Measurements from ENCODE around the gene KLHL25.
A peak's percentile ranks its signal among the peaks of the same experiment; 100 is the strongest.

KLHL25 gene
- total RNA-seq, result 13.7 to 27.0 (median 18.0) reads per million in 3 donors

- peak within 1 kb of the TSS; percentile 93 for H3K4me3 ChIP-seq (ENCODE audit: insufficient read depth, low read depth, low read length, poor library complexity, severe bottlenecking)
- no peaks in the 10 kb centered on the region for H3K9me3 ChIP-seq (ENCODE audit: control insufficient read depth, low read length)
- H3K4me1 ChIP-seq (ENCODE audit: control insufficient read depth, insufficient read depth, low read length, poor library complexity, severe bottlenecking), result peaks cover 23% of the 10 kb centered on the region
- no peaks in the 10 kb centered on the region for H3K36me3 ChIP-seq (ENCODE audit: control insufficient read depth, insufficient read depth, low read length)
- DNase-seq, result peak; percentile 89 to 91 (median 90)
- H3K27ac ChIP-seq (ENCODE audit: insufficient read depth, low read length, poor library complexity, severe bottlenecking), result peak within 1 kb of the TSS; percentile 78
- H3K27me3 ChIP-seq (replicated peaks; ENCODE audit: control insufficient read depth, insufficient read depth, low read length, poor library complexity, severe bottlenecking), result no peaks in the 10 kb centered on the region
Observed at GRCh38 chr15:85794598-85795336, at the start of gene KLHL25. TSS of gene KLHL25 (minus strand) at chr15:85794925. CDS start at chr15:85769810, 25,115 bp downstream.

GRCh38 chr15:85840802-85841152 lies 46.1 kb upstream of the KLHL25 start:
- Histone ChIP-seq H3K9me3 (ENCODE audit: control insufficient read depth, low read length) (no peaks in the 10 kb centered on the region), H3K36me3 (ENCODE audit: control insufficient read depth, insufficient read depth, low read length) (no peaks in the 10 kb centered on the region), H3K27ac (ENCODE audit: insufficient read depth, low read length, poor library complexity, severe bottlenecking) (no peak overlapping the region), H3K4me1 (ENCODE audit: control insufficient read depth, insufficient read depth, low read length, poor library complexity, severe bottlenecking) (no peaks in the 10 kb centered on the region), H3K4me3 (ENCODE audit: insufficient read depth, low read depth, low read length, poor library complexity, severe bottlenecking) (peak overlapping the region; percentile 44), H3K27me3 (replicated peaks; ENCODE audit: control insufficient read depth, insufficient read depth, low read length, poor library complexity, severe bottlenecking) (no peaks in the 10 kb centered on the region)
- DNase-seq, result no peak

- Histone ChIP-seq H3K27ac (ENCODE audit: insufficient read depth, low read length, poor library complexity, severe bottlenecking) (no peak overlapping the region), H3K36me3 (ENCODE audit: control insufficient read depth, insufficient read depth, low read length) (no peaks in the 10 kb centered on the region), H3K9me3 (ENCODE audit: control insufficient read depth, low read length) (no peaks in the 10 kb centered on the region), H3K4me1 (ENCODE audit: control insufficient read depth, insufficient read depth, low read length, poor library complexity, severe bottlenecking) (no peaks in the 10 kb centered on the region), H3K27me3 (replicated peaks; ENCODE audit: control insufficient read depth, insufficient read depth, low read length, poor library complexity, severe bottlenecking) (no peaks in the 10 kb centered on the region), H3K4me3 (ENCODE audit: insufficient read depth, low read depth, low read length, poor library complexity, severe bottlenecking) (peak overlapping the region; percentile 44)
- peak; percentile 56 to 58 (median 58) for DNase-seq
Observed at GRCh38 chr15:85840079-85840801, 45.5 kb upstream of the KLHL25 start.

GRCh38 chr15:85839643-85840042 lies 44.9 kb upstream of the KLHL25 start:
- H3K4me1 ChIP-seq (ENCODE audit: control insufficient read depth, insufficient read depth, low read length, poor library complexity, severe bottlenecking), result no peaks in the 10 kb centered on the region
- H3K36me3 ChIP-seq (ENCODE audit: control insufficient read depth, insufficient read depth, low read length), result no peaks in the 10 kb centered on the region
- no peak overlapping the region for H3K4me3 ChIP-seq (ENCODE audit: insufficient read depth, low read depth, low read length, poor library complexity, severe bottlenecking)

GRCh38 chr15:85838655-85839054 lies 43.9 kb upstream of the KLHL25 start:
- no peaks in the 10 kb centered on the region for H3K9me3 ChIP-seq (ENCODE audit: control insufficient read depth, low read length)
- H3K4me3 ChIP-seq (ENCODE audit: insufficient read depth, low read depth, low read length, poor library complexity, severe bottlenecking), result no peak overlapping the region
- no peaks in the 10 kb centered on the region for H3K36me3 ChIP-seq (ENCODE audit: control insufficient read depth, insufficient read depth, low read length)
- no peaks in the 10 kb centered on the region for H3K4me1 ChIP-seq (ENCODE audit: control insufficient read depth, insufficient read depth, low read length, poor library complexity, severe bottlenecking)
- no peak for DNase-seq
- H3K27ac ChIP-seq (ENCODE audit: insufficient read depth, low read length, poor library complexity, severe bottlenecking), result no peak overlapping the region
- H3K27me3 ChIP-seq (replicated peaks; ENCODE audit: control insufficient read depth, insufficient read depth, low read length, poor library complexity, severe bottlenecking), result no peaks in the 10 kb centered on the region

More at GRCh38 chr15:85839643-85840042, 44.9 kb upstream of the KLHL25 start:
- H3K9me3 ChIP-seq (ENCODE audit: control insufficient read depth, low read length), result no peaks in the 10 kb centered on the region
- no peaks in the 10 kb centered on the region for H3K27me3 ChIP-seq (replicated peaks; ENCODE audit: control insufficient read depth, insufficient read depth, low read length, poor library complexity, severe bottlenecking)
- no peak overlapping the region for H3K27ac ChIP-seq (ENCODE audit: insufficient read depth, low read length, poor library complexity, severe bottlenecking)
- no peak for DNase-seq

- H3K9me3 ChIP-seq (ENCODE audit: control insufficient read depth, low read length), result no peaks in the 10 kb centered on the region
- H3K27me3 ChIP-seq (replicated peaks; ENCODE audit: control insufficient read depth, insufficient read depth, low read length, poor library complexity, severe bottlenecking), result no peaks in the 10 kb centered on the region
- H3K36me3 ChIP-seq (ENCODE audit: control insufficient read depth, insufficient read depth, low read length), result no peaks in the 10 kb centered on the region
- H3K4me1 ChIP-seq (ENCODE audit: control insufficient read depth, insufficient read depth, low read length, poor library complexity, severe bottlenecking), result no peaks in the 10 kb centered on the region
- no peak for DNase-seq
- H3K4me3 ChIP-seq (ENCODE audit: insufficient read depth, low read depth, low read length, poor library complexity, severe bottlenecking), result no peak overlapping the region
- no peak overlapping the region for H3K27ac ChIP-seq (ENCODE audit: insufficient read depth, low read length, poor library complexity, severe bottlenecking)
Observed at GRCh38 chr15:85837881-85838280, 43.2 kb upstream of the KLHL25 start.

GRCh38 chr15:85837011-85837433 lies 42.3 kb upstream of the KLHL25 start:
- H3K4me1 ChIP-seq (ENCODE audit: control insufficient read depth, insufficient read depth, low read length, poor library complexity, severe bottlenecking), result no peaks in the 10 kb centered on the region
- H3K9me3 ChIP-seq (ENCODE audit: control insufficient read depth, low read length), result no peaks in the 10 kb centered on the region
- no peak overlapping the region for H3K27ac ChIP-seq (ENCODE audit: insufficient read depth, low read length, poor library complexity, severe bottlenecking)
- DNase-seq, result no peak
- no peaks in the 10 kb centered on the region for H3K27me3 ChIP-seq (replicated peaks; ENCODE audit: control insufficient read depth, insufficient read depth, low read length, poor library complexity, severe bottlenecking)
- H3K36me3 ChIP-seq (ENCODE audit: control insufficient read depth, insufficient read depth, low read length), result no peaks in the 10 kb centered on the region
- no peak overlapping the region for H3K4me3 ChIP-seq (ENCODE audit: insufficient read depth, low read depth, low read length, poor library complexity, severe bottlenecking)

- Histone ChIP-seq H3K9me3 (ENCODE audit: control insufficient read depth, low read length) (no peaks in the 10 kb centered on the region), H3K36me3 (ENCODE audit: control insufficient read depth, insufficient read depth, low read length) (no peaks in the 10 kb centered on the region), H3K27me3 (replicated peaks; ENCODE audit: control insufficient read depth, insufficient read depth, low read length, poor library complexity, severe bottlenecking) (no peaks in the 10 kb centered on the region), H3K27ac (ENCODE audit: insufficient read depth, low read length, poor library complexity, severe bottlenecking) (no peak overlapping the region), H3K4me3 (ENCODE audit: insufficient read depth, low read depth, low read length, poor library complexity, severe bottlenecking) (no peak overlapping the region), H3K4me1 (ENCODE audit: control insufficient read depth, insufficient read depth, low read length, poor library complexity, severe bottlenecking) (no peaks in the 10 kb centered on the region)
- DNase-seq, result no peak
Observed at GRCh38 chr15:85834651-85835050, 39.9 kb upstream of the KLHL25 start.

- no peak overlapping the region for H3K27ac ChIP-seq (ENCODE audit: insufficient read depth, low read length, poor library complexity, severe bottlenecking)
- H3K9me3 ChIP-seq (ENCODE audit: control insufficient read depth, low read length), result no peaks in the 10 kb centered on the region
- DNase-seq, result no peak
- H3K4me3 ChIP-seq (ENCODE audit: insufficient read depth, low read depth, low read length, poor library complexity, severe bottlenecking), result no peak overlapping the region
- no peaks in the 10 kb centered on the region for H3K4me1 ChIP-seq (ENCODE audit: control insufficient read depth, insufficient read depth, low read length, poor library complexity, severe bottlenecking)
- no peaks in the 10 kb centered on the region for H3K36me3 ChIP-seq (ENCODE audit: control insufficient read depth, insufficient read depth, low read length)
- no peaks in the 10 kb centered on the region for H3K27me3 ChIP-seq (replicated peaks; ENCODE audit: control insufficient read depth, insufficient read depth, low read length, poor library complexity, severe bottlenecking)
Observed at GRCh38 chr15:85832394-85832793, 37.7 kb upstream of the KLHL25 start.

- H3K36me3 ChIP-seq (ENCODE audit: control insufficient read depth, insufficient read depth, low read length), result no peaks in the 10 kb centered on the region
- peak in 1 of 3 donors; percentile 5 for DNase-seq
Observed at GRCh38 chr15:85831415-85832113, 36.8 kb upstream of the KLHL25 start.

More at GRCh38 chr15:85831415-85832113, 36.8 kb upstream of the KLHL25 start:
- Histone ChIP-seq H3K4me3 (ENCODE audit: insufficient read depth, low read depth, low read length, poor library complexity, severe bottlenecking) (no peak overlapping the region), H3K27ac (ENCODE audit: insufficient read depth, low read length, poor library complexity, severe bottlenecking) (no peak overlapping the region), H3K9me3 (ENCODE audit: control insufficient read depth, low read length) (no peaks in the 10 kb centered on the region), H3K4me1 (ENCODE audit: control insufficient read depth, insufficient read depth, low read length, poor library complexity, severe bottlenecking) (no peaks in the 10 kb centered on the region), H3K27me3 (replicated peaks; ENCODE audit: control insufficient read depth, insufficient read depth, low read length, poor library complexity, severe bottlenecking) (no peaks in the 10 kb centered on the region)
